ENCODE results near the gene CCR6. TPM values are rescaled to one million over a fixed set of nuclear protein-coding genes. Genes with fewer than 3 reads are reported as not detected.

Gene CCR6
- total and polyA plus RNA-seq, 2 of the 8 experiments (the other 6 are each of a cell fraction or from before 2014, with no cell fraction given) = 0.06 TPM; not detected in 1

DNA sequence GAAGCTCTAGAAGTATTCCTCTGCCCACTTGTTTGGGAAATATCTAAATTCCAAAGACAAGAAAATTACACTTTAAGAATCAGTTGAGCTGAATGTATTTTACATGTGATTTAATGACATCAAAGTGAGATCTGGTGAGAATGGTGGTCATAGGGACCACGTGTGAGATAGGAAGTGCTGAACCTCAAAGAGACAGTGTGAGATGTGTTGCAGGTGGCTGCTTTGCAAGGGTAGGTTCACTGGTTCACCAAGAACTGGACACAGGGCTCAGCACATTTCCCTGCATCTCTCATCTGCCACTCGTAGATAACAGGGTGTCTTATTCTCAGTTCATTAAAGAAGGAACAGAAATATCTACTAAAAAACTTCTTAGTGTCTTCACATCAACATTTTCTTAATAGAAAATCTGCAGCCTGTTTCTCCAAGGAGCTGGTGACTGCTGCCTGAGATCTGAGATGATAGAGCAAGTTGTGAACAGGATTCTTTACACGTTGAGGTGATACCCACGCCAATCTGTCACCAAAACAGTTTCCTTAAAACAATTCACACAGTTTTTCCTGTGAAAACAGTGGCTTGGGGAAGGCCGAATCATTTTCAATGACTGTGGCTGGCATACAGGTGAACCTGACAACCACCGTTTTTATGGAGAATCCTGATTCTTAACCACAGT, 7.2 kb downstream of the CCR6 start:
- Histone ChIP-seq H3K4me2 (ENCODE audit: insufficient read depth in 1 of 2, low read depth in 2 of 2, low read length in 2 of 2) (no peak overlapping the region), H2AK5ac (ENCODE audit: low read depth, low read length) (no peak overlapping the region), H2BK20ac (ENCODE audit: low read length) (no peak overlapping the region), H3K18ac (ENCODE audit: extremely low read depth, low read length) (no peak overlapping the region), H4K8ac (ENCODE audit: extremely low read depth, insufficient read depth, low read length) (no peak overlapping the region), H3K79me2 (ENCODE audit: control insufficient read depth in 1 of 2, insufficient read depth in 2 of 2, low read length in 2 of 2) (no peaks in the 10 kb centered on the region), H3K79me1 (ENCODE audit: low read depth, low read length) (no peaks in the 10 kb centered on the region), H3K9ac (replicated peaks in 1 of 4; ENCODE audit: extremely low read depth in 1 of 4, low read depth in 3 of 4, low read length in 3 of 4) (no peak overlapping the region), H3K36me3 (ENCODE audit: control insufficient read depth in 2 of 4, insufficient read depth in 4 of 4, low read length in 3 of 4) (no peaks in the 10 kb centered on the region), H3K27me3 (replicated peaks in 1 of 4; ENCODE audit: control insufficient read depth in 3 of 4, extremely low read depth in 1 of 4, insufficient read depth in 3 of 4, low read length in 3 of 4) (no peaks in the 10 kb centered on the region), H2BK120ac (replicated peaks; ENCODE audit: low read depth, low read length) (no peak overlapping the region), H3K4me3 (ENCODE audit: extremely low read depth in 1 of 4, insufficient read depth in 2 of 4, low read depth in 3 of 4, low read length in 4 of 4) (no peak overlapping the region), H2BK15ac (ENCODE audit: low read length) (no peak overlapping the region), H3K27ac (ENCODE audit: low read depth, low read length) (no peak overlapping the region), H3K9me3 (ENCODE audit: insufficient read depth in 2 of 2, low read depth in 1 of 2, low read length in 1 of 2) (no peaks in the 10 kb centered on the region), H3K56ac (replicated peaks; ENCODE audit: insufficient read length, low read depth, low read length) (no peak overlapping the region), H4K5ac (ENCODE audit: insufficient read length, low read depth, low read length) (no peak overlapping the region), H3K14ac (ENCODE audit: insufficient read length) (no peak overlapping the region), H2AFZ (ENCODE audit: low read length) (no peak overlapping the region), H4K91ac (replicated peaks; ENCODE audit: insufficient read length, low read length) (no peak overlapping the region), H3K4me1 (replicated peaks in 1 of 4; ENCODE audit: control insufficient read depth in 3 of 4, insufficient read depth in 4 of 4, low read length in 3 of 4) (no peaks in the 10 kb centered on the region), H3K23me2 (ENCODE audit: low read depth, low read length) (no peaks in the 10 kb centered on the region), H3K23ac (ENCODE audit: insufficient read length) (no peak overlapping the region), H2BK12ac (ENCODE audit: low read depth, low read length) (no peak overlapping the region), H4K20me1 (replicated peaks in 1 of 2; ENCODE audit: control insufficient read depth in 1 of 2, insufficient read depth in 2 of 2, low read length in 2 of 2) (no peaks in the 10 kb centered on the region), H3K4ac (replicated peaks; ENCODE audit: insufficient read length, low read depth, low read length) (no peak overlapping the region), H2BK5ac (ENCODE audit: low read depth, low read length) (no peak overlapping the region)
- CTCF ChIA-PET (ENCODE audit: partially characterized antibody) = interaction anchor here (1.5 to 3.0 kb wide), 3 partner anchors 8 to 355 kb away, joined by 5 to 16 read pairs (median 15); no protein-coding TSS in a partner anchor
- no peak for FAIRE-seq
- WGBS, 2 experiments (ENCODE audit: extremely low coverage in 1 of 2, insufficient coverage in 1 of 2, insufficient read length in 1 of 2, insufficient replicate concordance in 2 of 2, low coverage in 1 of 2, low lambda C conversion rate in 2 of 2, missing lambda C conversion rate in 1 of 2) = 84% methylated on average over 6 of the region's 6 CpGs; no CpG with 5 or more reads in 1 of the 2 experiments
- no peak for TF ChIP-seq RAD21 (IDR thresholded peaks at IDR 0.05 in 1 of 2, conservative IDR thresholded peaks at IDR 0.05 in 1 of 2; ENCODE audit: low read depth in 2 of 2, low read length in 2 of 2)
- TF ChIP-seq RFX5 (IDR thresholded peaks at IDR 0.05; ENCODE audit: borderline replicate concordance, low read depth, low read length) = no peak
- POLR2A ChIA-PET (ENCODE audit: partially characterized antibody) = no interaction called here
- DNase-seq (ENCODE audit: low read depth in 1 of 2, low spot score in 2 of 2) = no peak

Measured in H1 (cell line).